HCT116 (cell line): ENCODE results near the gene TBX15. TPM values are rescaled to one million over a fixed set of nuclear protein-coding genes. Genes with fewer than 3 reads are reported as not detected.

Experiments
- ATAC-seq: fragments of 200-7000 bp; cut with Tn5 transposase; 2 replicates; pipeline ENCODE4 v1.9.1; 2020; ENCODE audit warnings: mild to moderate bottlenecking, moderate library complexity
- BruUV-seq: library from RNA; stranded (reverse); fragments of 400-500 nt; replicated peaks from 2 replicates; lab custom pipeline; 2021; lab: Mats Ljungman, UMichigan
- CTCF ChIA-PET: fragments of 300-600 bp; sonication (Branson Sonifier 250); formaldehyde crosslinking; loops from one replicate; lab custom pipeline; 2021; ENCODE audit warnings: antibody characterized with exemption; lab: Charles Lee
- POLR2A ChIA-PET: fragments of 300-600, 350-600 bp; sonication (Branson Sonifier 250); formaldehyde crosslinking; loops from one replicate; lab custom pipeline; 2021; ENCODE audit warnings: antibody characterized with exemption; lab: Charles Lee
- RAD21 ChIA-PET, 2 experiments: fragments of 300-600 bp; sonication (Branson Sonifier 250); formaldehyde crosslinking; loops; one replicate each; lab custom pipeline; 2023; ENCODE audit warnings: low total read pairs in 2 of 2; ENCODE audit not compliant: uncharacterized antibody in 2 of 2, unreplicated experiment in 2 of 2, low non-redundant PET in 1 of 2; lab: Charles Lee
- DNase-seq: peaks from one replicate; pipeline ENCODE4 v3.0.0-alpha.2; 2010; ENCODE audit warnings: low read depth, low spot score
- H2AFZ ChIP-seq: fragments of 200-600 bp; shearing (Covaris generic), sonication (generic); 2 replicates; pipeline ENCODE4 v1.6.1; 2017; ENCODE audit warnings: low read depth, mixed run types, mixed read lengths, antibody characterized with exemption, low read length; ENCODE audit not compliant: poor library complexity, severe bottlenecking
- H3K27ac ChIP-seq: 2 replicates; pipeline ENCODE4 v1.5.1; 2012; ENCODE audit warnings: low read depth, low read length
- H3K27me3 ChIP-seq: fragments of 200-600 bp; sonication (generic); 2 replicates; pipeline ENCODE4 v1.6.1; 2016; ENCODE audit warnings: mixed run types, low read length, mixed read lengths; ENCODE audit not compliant: insufficient read depth
- H3K36me3 ChIP-seq, 2 experiments: fragments of 200-500 bp in 1 of 2; fragments of 200-600 bp in 1 of 2; sonication (Bioruptor generic) in 1 of 2; sonication (generic) in 1 of 2; 2 replicates each; pipeline versions ENCODE4 v1.5.1 to v1.6.1; 2014 to 2016; ENCODE audit warnings: low read length in 2 of 2, inconsistent platforms in 1 of 2, mixed read lengths in 1 of 2, mixed run types in 1 of 2; ENCODE audit not compliant: insufficient read depth in 2 of 2, control insufficient read depth in 1 of 2
- H3K4me1 ChIP-seq, 2 experiments: fragments of 200-600 bp in 1 of 2; sonication (generic) in 1 of 2; 2 replicates each; pipeline versions ENCODE4 v1.5.1 to v1.6.1; 2012 to 2017; ENCODE audit warnings: low read length in 2 of 2, inconsistent platforms in 1 of 2, mild to moderate bottlenecking in 1 of 2, mixed read lengths in 1 of 2, mixed run types in 1 of 2, moderate library complexity in 1 of 2; ENCODE audit not compliant: insufficient read depth in 2 of 2, control insufficient read depth in 1 of 2
- H3K4me2 ChIP-seq: fragments of 200-600 bp; sonication (generic); 2 replicates; pipeline ENCODE4 v1.6.1; 2017; ENCODE audit warnings: mixed run types, low read length, mixed read lengths
- H3K4me3 ChIP-seq, 2 experiments: fragments of 200-600 bp in 1 of 2; sonication (generic) in 1 of 2; replicated peaks in 1 of 2; 2 replicates each; pipeline ENCODE4 v1.5.1; 2011 to 2016; ENCODE audit warnings: low read length in 2 of 2, control low read depth in 1 of 2, low read depth in 1 of 2, mild to moderate bottlenecking in 1 of 2, mixed read lengths in 1 of 2, mixed run types in 1 of 2
- H3K79me2 ChIP-seq: fragments of 200-600 bp; sonication (generic); 2 replicates; pipeline ENCODE4 v1.6.1; 2017; ENCODE audit warnings: mild to moderate bottlenecking, mixed run types, low read length, moderate library complexity, mixed read lengths; ENCODE audit not compliant: insufficient read depth
- H3K9ac ChIP-seq: fragments of 200-600 bp; sonication (generic); 2 replicates; pipeline ENCODE4 v1.6.1; 2016; ENCODE audit warnings: low read length, mixed read lengths
- H3K9me2 ChIP-seq: fragments of 200-600 bp; sonication (generic), shearing (Covaris generic); 2 replicates; pipeline ENCODE4 v1.6.1; 2017; ENCODE audit warnings: mixed run types, mild to moderate bottlenecking, moderate library complexity; ENCODE audit not compliant: insufficient read depth
- H3K9me3 ChIP-seq, 2 experiments: fragments of 200-500 bp in 1 of 2; fragments of 200-600 bp in 1 of 2; sonication (Bioruptor generic) in 1 of 2; sonication (generic) in 1 of 2; 2 replicates each; pipeline ENCODE4 v1.6.1; 2014 to 2017; ENCODE audit warnings: low read length in 2 of 2, mixed read lengths in 2 of 2, inconsistent platforms in 1 of 2, low read depth in 1 of 2, mild to moderate bottlenecking in 1 of 2, mixed run types in 1 of 2, moderate library complexity in 1 of 2; ENCODE audit not compliant: control insufficient read depth in 1 of 2, insufficient read depth in 1 of 2
- H4K20me1 ChIP-seq: fragments of 200-600 bp; sonication (generic), shearing (Covaris generic); 2 replicates; pipeline ENCODE4 v1.6.1; 2017; ENCODE audit warnings: mixed run types, mild to moderate bottlenecking, moderate library complexity; ENCODE audit not compliant: insufficient read depth
- ATF3 ChIP-seq: IDR thresholded peaks from 2 replicates; pipeline ENCODE4 v1.6.1; 2012
- CBX3 ChIP-seq: IDR thresholded peaks from 2 replicates; pipeline ENCODE4 v1.6.1; 2012; ENCODE audit warnings: low read depth
- CTCF ChIP-seq, 3 experiments: fragments of 200-600 bp in 1 of 3; sonication (generic) in 1 of 3; IDR thresholded peaks in 2 of 3; conservative IDR thresholded peaks in 1 of 3; 2 replicates each; pipeline ENCODE4 v1.5.1; 2012 to 2017; ENCODE audit warnings: low read depth in 2 of 3, low read length in 2 of 3, antibody characterized with exemption in 1 of 3, borderline replicate concordance in 1 of 3, control low read depth in 1 of 3, mild to moderate bottlenecking in 1 of 3, mixed read lengths in 1 of 3, mixed run types in 1 of 3, moderate library complexity in 1 of 3; ENCODE audit not compliant: insufficient read depth in 1 of 3
- EZH2 ChIP-seq: fragments of 200-600 bp; sonication (generic); IDR thresholded peaks from 2 replicates; pipeline ENCODE4 v1.6.1; 2017; ENCODE audit warnings: antibody characterized with exemption, mixed run types
- FOSL1 ChIP-seq: IDR thresholded peaks from 2 replicates; pipeline ENCODE4 v1.6.1; 2012; ENCODE audit warnings: low read depth
- MAX ChIP-seq: IDR thresholded peaks from 2 replicates; pipeline ENCODE4 v1.6.1; 2012
- POLR2A ChIP-seq: IDR thresholded peaks from 2 replicates; pipeline ENCODE4 v1.7.0; 2011; ENCODE audit warnings: borderline replicate concordance; ENCODE audit not compliant: insufficient read depth, insufficient read length; ENCODE audit errors: extremely low read depth
- POLR2AphosphoS5 ChIP-seq: IDR thresholded peaks from 2 replicates; pipeline ENCODE4 v1.6.1; 2011; ENCODE audit warnings: mild to moderate bottlenecking, low read depth, low read length, moderate library complexity
- RAD21 ChIP-seq: IDR thresholded peaks from 2 replicates; pipeline ENCODE4 v1.6.1; 2012; ENCODE audit warnings: low read depth, mild to moderate bottlenecking
- SP1 ChIP-seq: IDR thresholded peaks from 2 replicates; pipeline ENCODE4 v1.6.1; 2012; ENCODE audit warnings: low read depth
- SRF ChIP-seq: IDR thresholded peaks from 2 replicates; pipeline ENCODE4 v1.6.1; 2012; ENCODE audit warnings: low read depth
- ZBTB33 ChIP-seq: IDR thresholded peaks from 2 replicates; pipeline ENCODE4 v1.6.1; 2011; ENCODE audit warnings: mild to moderate bottlenecking, low read length, moderate library complexity; ENCODE audit not compliant: insufficient replicate concordance; ENCODE audit errors: extremely low read depth
- ZFX ChIP-seq: fragments of 450-650 bp; IDR thresholded peaks from 2 replicates; pipeline ENCODE4 v1.6.1; 2017
- ZNF274 ChIP-seq: fragments of 200-500 bp; sonication (Bioruptor generic); IDR thresholded peaks from 2 replicates; pipeline ENCODE4 v1.6.1; 2014; ENCODE audit warnings: mild to moderate bottlenecking, low read depth, low read length, inconsistent platforms
- intact Hi-C: fragments of 100-400 bp; cut with micrococcal nuclease; formaldehyde crosslinking; loops from 2 replicates; pipeline ENCODE4 v1.10.0; 2022
- total RNA-seq: library from RNA; stranded (reverse); gene quantifications from one replicate; pipeline ENCODE4 v1.2.1, GENCODE V29; 2021; ENCODE audit not compliant: unreplicated experiment

Gene TBX15
- total RNA-seq, 1 experiment from 2014 or later, result not detected

GRCh38 chr1:118945489-118945888 is 42.7 kb downstream of the TBX15 start:
- H3K9ac ChIP-seq, result no peak overlapping the region
- no peaks in the 10 kb centered on the region for H3K4me1 ChIP-seq
- POLR2A ChIA-PET, result no interaction called here
- H3K4me2 ChIP-seq, result no peak overlapping the region
- intact Hi-C loops, result no loop called here
- H3K9me3 ChIP-seq, result no peaks in the 10 kb centered on the region
- no peaks in the 10 kb centered on the region for H4K20me1 ChIP-seq
- CTCF ChIA-PET, result no interaction called here
- no peaks in the 10 kb centered on the region for H3K36me3 ChIP-seq
- H3K9me2 ChIP-seq, result no peaks in the 10 kb centered on the region
- RAD21 ChIA-PET, result no interaction called here
- no peak overlapping the region for H3K4me3 ChIP-seq
- BruUV-seq, result no TSS peak
- ATAC-seq (no peak), DNase-seq (no peak)
- H2AFZ ChIP-seq, result no peak overlapping the region
- peaks cover 28% of the 10 kb centered on the region for H3K27me3 ChIP-seq
- no peak overlapping the region for H3K27ac ChIP-seq
- no peak for TF ChIP-seq POLR2A
- TF ChIP-seq ZNF274, result no peak
- TF ChIP-seq CTCF (IDR thresholded peaks at IDR 0.05 in 2 of 3, conservative IDR thresholded peaks at IDR 0.05 in 1 of 3; ENCODE audit: borderline replicate concordance in 1 of 3, insufficient read depth in 1 of 3, low read depth in 2 of 3, low read length in 2 of 3), result no peak
- no peak for TF ChIP-seq MAX
- TF ChIP-seq FOSL1, result no peak
- no peak for TF ChIP-seq ZFX
- no peak for TF ChIP-seq SRF
- H3K79me2 ChIP-seq, result no peaks in the 10 kb centered on the region

GRCh38 chr1:118944546-118944945 is 43.6 kb downstream of the TBX15 start:
- Histone ChIP-seq H3K4me1 (no peaks in the 10 kb centered on the region), H3K27me3 (peaks cover 31% of the 10 kb centered on the region), H3K79me2 (no peaks in the 10 kb centered on the region), H3K9ac (no peak overlapping the region), H3K9me3 (no peaks in the 10 kb centered on the region), H3K4me2 (no peak overlapping the region), H3K27ac (no peak overlapping the region), H4K20me1 (no peaks in the 10 kb centered on the region), H3K36me3 (no peaks in the 10 kb centered on the region), H2AFZ (no peak overlapping the region), H3K9me2 (no peaks in the 10 kb centered on the region), H3K4me3 (no peak overlapping the region)
- CTCF ChIA-PET, result no interaction called here
- no peak for DNase-seq
- no peak for ATAC-seq
- RAD21 ChIA-PET, result no interaction called here
- POLR2A ChIA-PET, result no interaction called here
- no TSS peak for BruUV-seq
- intact Hi-C loops, result no loop called here
- TF ChIP-seq ATF3 (no peak), FOSL1 (no peak), ZNF274 (no peak), EZH2 (no peak), POLR2A (no peak), MAX (no peak), POLR2AphosphoS5 (no peak), CBX3 (no peak), SP1 (no peak), ZBTB33 (no peak), RAD21 (no peak)
